A673 (cell line): ENCODE measurements around the gene ANKRD11. TPM values are rescaled to one million over a fixed set of nuclear protein-coding genes. Genes with fewer than 3 reads are reported as not detected.

Source experiments
- BruUV-seq: library from RNA; stranded (reverse); fragments of 400-500 nt; replicated peaks from 2 replicates; lab custom pipeline; 2021; lab: Mats Ljungman, UMichigan
- CTCF ChIA-PET: fragments of 300-600 bp; sonication (Branson Sonifier 250); formaldehyde crosslinking; loops from one replicate; lab custom pipeline; 2022; ENCODE audit warnings: antibody characterized with exemption; lab: Charles Lee
- POLR2A ChIA-PET: fragments of 300-600 bp; sonication (Branson Sonifier 250); formaldehyde crosslinking; loops from one replicate; lab custom pipeline; 2022; ENCODE audit warnings: antibody characterized with exemption; ENCODE audit not compliant: low non-redundant PET; lab: Charles Lee
- DNase-seq: peaks from one replicate; pipeline ENCODE4 v3.0.0-alpha.2; 2015; ENCODE audit warnings: low spot score
- H3K27ac ChIP-seq: fragments of 200-600 bp; sonication (generic); 2 replicates; pipeline ENCODE4 v1.5.1; 2016; ENCODE audit warnings: mixed run types, low read depth, mild to moderate bottlenecking, mixed read lengths, antibody characterized with exemption, low read length; ENCODE audit not compliant: poor library complexity, severe bottlenecking
- H3K27me3 ChIP-seq: fragments of 200-600 bp; sonication (generic); replicated peaks from 2 replicates; pipeline ENCODE4 v1.6.1; 2017; ENCODE audit warnings: mixed run types, low read depth, mild to moderate bottlenecking, mixed read lengths, antibody characterized with exemption, low read length; ENCODE audit not compliant: insufficient read depth, poor library complexity
- H3K36me3 ChIP-seq: fragments of 200-600 bp; sonication (generic); 2 replicates; pipeline ENCODE4 v1.6.1; 2016; ENCODE audit warnings: mixed run types, mild to moderate bottlenecking, mixed read lengths, antibody characterized with exemption, low read length; ENCODE audit not compliant: insufficient read depth, poor library complexity, severe bottlenecking
- H3K4me1 ChIP-seq: fragments of 200-600 bp; sonication (generic); 2 replicates; pipeline ENCODE4 v1.6.1; 2017; ENCODE audit warnings: mixed run types, mild to moderate bottlenecking, mixed read lengths, antibody characterized with exemption, low read length; ENCODE audit not compliant: insufficient read depth, poor library complexity, severe bottlenecking
- H3K4me3 ChIP-seq: fragments of 200-600 bp; sonication (generic); 2 replicates; pipeline ENCODE4 v1.5.1; 2016; ENCODE audit warnings: low read depth, mixed run types, mild to moderate bottlenecking, mixed read lengths, low read length; ENCODE audit not compliant: poor library complexity, severe bottlenecking
- H3K9me3 ChIP-seq: fragments of 200-600 bp; sonication (generic); 2 replicates; pipeline ENCODE4 v1.6.1; 2016; ENCODE audit warnings: mixed run types, low read depth, mild to moderate bottlenecking, mixed read lengths, antibody characterized with exemption, low read length; ENCODE audit not compliant: poor library complexity, severe bottlenecking
- EZH2 ChIP-seq: fragments of 200-600 bp; sonication (generic); IDR thresholded peaks from 2 replicates; pipeline ENCODE4 v1.6.1; 2017; ENCODE audit warnings: borderline replicate concordance, low read depth, mild to moderate bottlenecking, mixed read lengths, antibody characterized with exemption, low read length; ENCODE audit not compliant: poor library complexity, severe bottlenecking
- intact Hi-C: fragments of 100-400 bp; cut with micrococcal nuclease; formaldehyde crosslinking; loops from one replicate; pipeline ENCODE4 v1.10.0; 2022; ENCODE audit not compliant: unreplicated experiment
- total RNA-seq: library from RNA; stranded (reverse); gene quantifications from 2 replicates; pipeline ENCODE4 v1.2.3, GENCODE V29; 2021
- TF ChIP-seq, protein P1 (sequence below): fragments of 300-800, 200-600 bp; sonication (generic); conservative IDR thresholded peaks from 2 replicates; pipeline ENCODE4 v1.5.1; 2017; ENCODE audit warnings: low read depth, mild to moderate bottlenecking, antibody characterized with exemption, low read length, moderate library complexity, mixed read lengths

ANKRD11 gene
- total RNA-seq, 1 experiment from 2014 or later, result 217 TPM

GRCh38 chr16:89283449-89283848 is 206.9 kb downstream of the ANKRD11 start:
- no peaks in the 10 kb centered on the region for H3K9me3 ChIP-seq
- DNase-seq, result no peak
- no TSS peak for BruUV-seq
- no peak for TF ChIP-seq EZH2
- TF ChIP-seq, protein P1, sequence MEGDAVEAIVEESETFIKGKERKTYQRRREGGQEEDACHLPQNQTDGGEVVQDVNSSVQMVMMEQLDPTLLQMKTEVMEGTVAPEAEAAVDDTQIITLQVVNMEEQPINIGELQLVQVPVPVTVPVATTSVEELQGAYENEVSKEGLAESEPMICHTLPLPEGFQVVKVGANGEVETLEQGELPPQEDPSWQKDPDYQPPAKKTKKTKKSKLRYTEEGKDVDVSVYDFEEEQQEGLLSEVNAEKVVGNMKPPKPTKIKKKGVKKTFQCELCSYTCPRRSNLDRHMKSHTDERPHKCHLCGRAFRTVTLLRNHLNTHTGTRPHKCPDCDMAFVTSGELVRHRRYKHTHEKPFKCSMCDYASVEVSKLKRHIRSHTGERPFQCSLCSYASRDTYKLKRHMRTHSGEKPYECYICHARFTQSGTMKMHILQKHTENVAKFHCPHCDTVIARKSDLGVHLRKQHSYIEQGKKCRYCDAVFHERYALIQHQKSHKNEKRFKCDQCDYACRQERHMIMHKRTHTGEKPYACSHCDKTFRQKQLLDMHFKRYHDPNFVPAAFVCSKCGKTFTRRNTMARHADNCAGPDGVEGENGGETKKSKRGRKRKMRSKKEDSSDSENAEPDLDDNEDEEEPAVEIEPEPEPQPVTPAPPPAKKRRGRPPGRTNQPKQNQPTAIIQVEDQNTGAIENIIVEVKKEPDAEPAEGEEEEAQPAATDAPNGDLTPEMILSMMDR, result no peak
- intact Hi-C loops, result no loop called here
- no peaks in the 10 kb centered on the region for H3K4me1 ChIP-seq
- peaks cover 85% of the 10 kb centered on the region for H3K36me3 ChIP-seq
- ChIA-PET CTCF (no interaction called here), POLR2A (no interaction called here)
- H3K27ac ChIP-seq, result no peak overlapping the region
- H3K4me3 ChIP-seq, result no peak overlapping the region
- H3K27me3 ChIP-seq, result no peaks in the 10 kb centered on the region

DNA sequence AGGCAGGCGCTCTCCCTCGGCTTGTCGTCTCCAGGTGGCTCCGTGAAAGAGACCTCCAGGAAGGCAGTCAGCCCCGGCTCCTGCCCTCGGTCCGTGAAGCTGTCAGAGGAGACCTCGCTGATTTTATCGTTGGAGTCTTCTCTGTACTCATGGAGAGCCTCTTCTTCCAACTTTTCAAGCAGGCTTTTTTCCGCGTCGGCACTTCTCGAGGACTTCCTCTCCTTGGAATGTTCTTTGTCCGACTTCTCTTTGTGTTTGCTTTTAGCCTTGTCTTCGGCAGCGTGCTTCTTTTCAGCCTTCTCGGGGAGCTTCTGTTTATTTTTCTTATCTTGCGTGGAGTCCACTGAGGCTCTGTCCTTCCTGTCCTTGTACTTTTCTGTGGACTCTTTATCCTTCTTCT is 207.8 kb downstream of the ANKRD11 start:
- Histone ChIP-seq H3K4me3 (no peak overlapping the region), H3K4me1 (no peaks in the 10 kb centered on the region), H3K9me3 (no peaks in the 10 kb centered on the region), H3K27ac (no peak overlapping the region), H3K36me3 (peaks cover 83% of the 10 kb centered on the region), H3K27me3 (no peaks in the 10 kb centered on the region)
- no TSS peak for BruUV-seq
- no peak for TF ChIP-seq EZH2
- intact Hi-C loops, result no loop called here
- ChIA-PET POLR2A (no interaction called here), CTCF (no interaction called here)
- DNase-seq, result no peak

DNA sequence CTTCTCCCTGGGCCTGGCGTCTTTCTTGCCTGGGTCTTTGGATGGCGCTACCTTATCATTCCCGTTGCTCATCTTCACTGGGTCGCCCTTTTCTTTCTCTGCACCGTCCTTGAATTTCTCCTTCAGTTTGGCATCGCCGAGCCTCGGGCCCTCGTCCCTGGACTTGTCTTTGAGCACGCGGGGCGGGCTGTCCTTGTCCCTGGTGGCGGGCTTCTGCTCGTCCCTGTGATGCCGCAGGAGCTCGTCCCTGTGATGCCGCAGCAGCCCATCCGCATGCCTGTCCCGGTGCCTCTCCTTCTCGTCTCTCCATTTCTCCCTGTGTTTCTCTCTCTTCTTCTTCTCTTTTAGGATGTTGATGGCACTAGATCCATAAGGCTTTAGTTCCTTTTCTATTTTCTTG is 208.5 kb downstream of the ANKRD11 start:
- intact Hi-C loops, result no loop called here
- no TSS peak for BruUV-seq
- ChIA-PET CTCF (no interaction called here), POLR2A (no interaction called here)
- Histone ChIP-seq H3K27me3 (no peaks in the 10 kb centered on the region), H3K27ac (no peak overlapping the region), H3K4me3 (no peak overlapping the region), H3K36me3 (peaks cover 82% of the 10 kb centered on the region), H3K4me1 (no peaks in the 10 kb centered on the region), H3K9me3 (no peaks in the 10 kb centered on the region)
- TF ChIP-seq, protein P1, result no peak
- no peak for TF ChIP-seq EZH2
- DNase-seq, result no peak

GRCh38 chr16:89281189-89281577 is 209.2 kb downstream of the ANKRD11 start:
- CTCF ChIA-PET, result no interaction called here

More at GRCh38 chr16:89281189-89281577, 209.2 kb downstream of the ANKRD11 start:
- POLR2A ChIA-PET, result no interaction called here
- Histone ChIP-seq H3K27ac (no peak overlapping the region), H3K4me1 (no peaks in the 10 kb centered on the region), H3K36me3 (peaks cover 79% of the 10 kb centered on the region), H3K9me3 (no peaks in the 10 kb centered on the region), H3K4me3 (no peak overlapping the region), H3K27me3 (no peaks in the 10 kb centered on the region)
- intact Hi-C loops, result no loop called here
- DNase-seq, result no peak
- no TSS peak for BruUV-seq
- TF ChIP-seq, protein P1, result no peak
- TF ChIP-seq EZH2, result no peak
